A549 (cell line): ENCODE results near the gene KRTAP22-1. TPM values are rescaled to one million over a fixed set of nuclear protein-coding genes. Genes with fewer than 3 reads are reported as not detected.

Experiments used
- ATAC-seq, 2 experiments: fragments of 200-7000 bp in 1 of 2; fragments of >200 bp in 1 of 2; cut with Nextera tagmentation in 1 of 2; cut with Tn5 transposase in 1 of 2; 3 replicates each; pipeline versions ENCODE4 v1.8.0 to v1.9.1; 2018 to 2020; ENCODE audit warnings: mild to moderate bottlenecking in 1 of 2, moderate library complexity in 1 of 2
- CTCF ChIA-PET: fragments of 300-600 bp; sonication (Branson Sonifier 250); formaldehyde crosslinking; extraction: SDS; loops from one replicate; lab custom pipeline; 2021; ENCODE audit warnings: antibody characterized with exemption, inconsistent platforms; lab: Yijun Ruan, JAX
- POLR2A ChIA-PET: fragments of 350-600 bp; formaldehyde crosslinking; extraction: SDS; loops from one replicate; lab custom pipeline; 2021; ENCODE audit warnings: antibody characterized with exemption, inconsistent platforms; lab: Yijun Ruan, JAX
- DNase-seq, 2 experiments: peaks; one replicate each; pipeline versions ENCODE4 v3.0.0 to v3.0.0-alpha.2; 2011 to 2016; ENCODE audit warnings: low read depth in 1 of 2, low spot score in 1 of 2
- FAIRE-seq: peaks from 2 replicates; lab custom pipeline; 2011; peaks lifted over from hg19 to GRCh38; lab: Jason Lieb, UNC
- H3K27ac ChIP-seq, 2 experiments: fragments of >200 bp; sonication (Bioruptor Twin); formaldehyde crosslinking; 3 replicates each; pipeline ENCODE4 v1.5.1; 2016 to 2017
- H3K4me1 ChIP-seq: fragments of >200 bp; sonication (Bioruptor Twin); formaldehyde crosslinking; 3 replicates; pipeline ENCODE4 v1.6.1; 2016
- H3K4me2 ChIP-seq: fragments of >200 bp; sonication (Bioruptor Twin); formaldehyde crosslinking; 3 replicates; pipeline ENCODE4 v1.6.1; 2016
- H3K4me3 ChIP-seq: fragments of >200 bp; sonication (Bioruptor Twin); formaldehyde crosslinking; 3 replicates; pipeline ENCODE4 v1.5.1; 2016
- H3K9me3 ChIP-seq: fragments of >200 bp; sonication (Bioruptor Twin); formaldehyde crosslinking; 3 replicates; pipeline ENCODE4 v1.6.1; 2016
- BCL3 ChIP-seq: fragments of >200 bp; sonication (Bioruptor Twin); formaldehyde crosslinking; IDR thresholded peaks from 3 replicates; pipeline ENCODE4 v1.6.1; 2016
- BHLHE40 ChIP-seq: IDR thresholded peaks from 2 replicates; pipeline ENCODE4 v1.6.1; 2012; ENCODE audit warnings: low read depth, low read length, inconsistent platforms
- CBX8 ChIP-seq: fragments of 200-600 bp; sonication (generic); IDR thresholded peaks from 2 replicates; pipeline ENCODE4 v1.6.1; 2016
- CHD4 ChIP-seq: fragments of 200-600 bp; sonication (generic); IDR thresholded peaks from 2 replicates; pipeline ENCODE4 v1.6.1; 2016; ENCODE audit warnings: antibody characterized with exemption, mild to moderate bottlenecking, borderline replicate concordance
- EHF ChIP-seq: fragments of 250-450 bp; sonication (Bioruptor Pico); IDR thresholded peaks from 2 replicates; pipeline ENCODE4 v1.5.0; 2020; ENCODE audit warnings: mild to moderate bottlenecking
- ELK1 ChIP-seq: fragments of 150-350 bp; IDR thresholded peaks from 2 replicates; pipeline ENCODE4 v1.6.1; 2014; ENCODE audit warnings: low read depth, mild to moderate bottlenecking, low read length
- EP300 ChIP-seq, 2 experiments: fragments of >200 bp; sonication (Bioruptor Twin); formaldehyde crosslinking; IDR thresholded peaks; 2 replicates in 1 of 2; 3 replicates in 1 of 2; pipeline ENCODE4 v1.6.1; 2016 to 2017
- FOSB ChIP-seq: fragments of 250-450 bp; sonication (Bioruptor Pico); IDR thresholded peaks from 2 replicates; pipeline ENCODE4 v1.5.0; 2020; ENCODE audit warnings: mild to moderate bottlenecking, moderate library complexity
- GATA3 ChIP-seq: IDR thresholded peaks from 2 replicates; pipeline ENCODE4 v1.6.1; 2012; ENCODE audit warnings: borderline replicate concordance
- HDAC2 ChIP-seq: fragments of 200-600 bp; sonication (generic); IDR thresholded peaks from 2 replicates; pipeline ENCODE4 v1.6.1; 2016
- HMGXB4 ChIP-seq: fragments of 250-450 bp; sonication (Bioruptor Pico); IDR thresholded peaks from 2 replicates; pipeline ENCODE4 v1.5.0; 2021; ENCODE audit warnings: mild to moderate bottlenecking, moderate library complexity, borderline replicate concordance
- HOXB5 ChIP-seq: fragments of 250-450 bp; sonication (Bioruptor Pico); IDR thresholded peaks from 2 replicates; pipeline ENCODE4 v1.5.0; 2020; ENCODE audit warnings: mild to moderate bottlenecking, moderate library complexity
- JUNB ChIP-seq: fragments of >200 bp; sonication (Bioruptor Twin); formaldehyde crosslinking; IDR thresholded peaks from 2 replicates; pipeline ENCODE4 v1.6.1; 2016
- KDM1A ChIP-seq: fragments of 200-600 bp; sonication (generic); IDR thresholded peaks from 2 replicates; pipeline ENCODE4 v1.6.1; 2016; ENCODE audit warnings: low read depth, mild to moderate bottlenecking
- KDM5A ChIP-seq: fragments of 200-600 bp; sonication (generic); IDR thresholded peaks from 2 replicates; pipeline ENCODE4 v1.6.1; 2016; ENCODE audit warnings: antibody characterized with exemption, mild to moderate bottlenecking
- MAZ ChIP-seq: fragments of 150-350 bp; IDR thresholded peaks from 2 replicates; pipeline ENCODE4 v1.6.1; 2014; ENCODE audit warnings: antibody characterized with exemption, low read depth, low read length, borderline replicate concordance
- NFE2L2 ChIP-seq: fragments of 150-350 bp; conservative IDR thresholded peaks from 2 replicates; pipeline ENCODE4 v1.6.1; 2014; ENCODE audit warnings: low read length
- NPAS2 ChIP-seq: fragments of 250-450 bp; sonication (Bioruptor Pico); IDR thresholded peaks from 2 replicates; pipeline ENCODE4 v1.8.0; 2022; ENCODE audit warnings: mild to moderate bottlenecking, moderate library complexity, borderline replicate concordance
- POLR2AphosphoS2 ChIP-seq: conservative IDR thresholded peaks from 2 replicates; pipeline ENCODE4 v1.6.1; 2012; ENCODE audit warnings: low read length, improper control_type of control experiment, inconsistent platforms
- RAD21 ChIP-seq, 2 experiments: fragments of >200 bp in 1 of 2; sonication (Bioruptor Twin) in 1 of 2; formaldehyde crosslinking in 1 of 2; IDR thresholded peaks in 1 of 2; conservative IDR thresholded peaks in 1 of 2; 2 replicates in 1 of 2; 3 replicates in 1 of 2; pipeline ENCODE4 v1.6.1; 2012 to 2018; ENCODE audit warnings: inconsistent platforms in 1 of 2
- RARB ChIP-seq: fragments of 250-450 bp; sonication (Bioruptor Pico); IDR thresholded peaks from 2 replicates; pipeline ENCODE4 v1.8.0; 2021; ENCODE audit warnings: mild to moderate bottlenecking, moderate library complexity
- RCOR1 ChIP-seq: fragments of 150-350 bp; IDR thresholded peaks from 2 replicates; pipeline ENCODE4 v1.6.1; 2014; ENCODE audit warnings: antibody characterized with exemption, low read length, low read depth
- SMC3 ChIP-seq: fragments of >200 bp; sonication (Bioruptor Twin); formaldehyde crosslinking; IDR thresholded peaks from 3 replicates; pipeline ENCODE4 v1.6.1; 2018; ENCODE audit warnings: inconsistent platforms
- SREBF2 ChIP-seq: fragments of 450-650 bp; IDR thresholded peaks from 2 replicates; pipeline ENCODE4 v1.6.1; 2014; ENCODE audit warnings: mild to moderate bottlenecking, moderate library complexity
- TFCP2L1 ChIP-seq: fragments of 250-450 bp; sonication (Bioruptor Pico); IDR thresholded peaks from 2 replicates; pipeline ENCODE4 v1.5.0; 2021; ENCODE audit warnings: mild to moderate bottlenecking
- ZNF302 ChIP-seq: fragments of 250-450 bp; sonication (Bioruptor Pico); IDR thresholded peaks from 2 replicates; pipeline ENCODE4 v1.9.0; 2021; ENCODE audit warnings: inconsistent platforms, mild to moderate bottlenecking, moderate library complexity
- ZSCAN20 ChIP-seq: fragments of 250-450 bp; sonication (Bioruptor Pico); IDR thresholded peaks from 2 replicates; pipeline ENCODE4 v1.8.0; 2022; ENCODE audit warnings: mild to moderate bottlenecking, moderate library complexity
- WGBS: methylation state at CpG from one replicate; pipeline ENCODE4 v1.1.6; 2017; ENCODE audit errors: missing lambda C conversion rate; 5-methylcytosine and 5-hydroxymethylcytosine counted together
- polyA plus RNA-seq, 4 experiments: library from polyadenylated mRNA; depleted of rRNA in 3 of 4; stranded (reverse); fragments of >200 nt; fragmentation: RNase III in 1 of 4; extraction: RNeasy Plus Mini Kit Qiagen cat#74134 plus additional on column Dnase treatment in 1 of 4; gene quantifications; 2 replicates in 3 of 4; 3 replicates in 1 of 4; pipeline ENCODE4 v1.2.3, GENCODE V29; 2011 to 2017

The KRTAP22-1 gene
- polyA plus RNA-seq, 2 of the 4 experiments (the other 2 are of a cell fraction), result not detected

GRCh38 chr21:30628109-30628508, 27.2 kb downstream of the KRTAP22-1 start (continued):
- TF ChIP-seq HMGXB4 (CRISPR knock-in tag) (no peak), FOSB (no peak)

GRCh38 chr21:30629200-30629599, 28.3 kb downstream of the KRTAP22-1 start:
- no peak overlapping the region for H3K4me2 ChIP-seq
- ChIA-PET CTCF (no interaction called here), POLR2A (no interaction called here)
- FAIRE-seq (no peak), ATAC-seq (no peak), DNase-seq (no peak)
- WGBS, result 0% methylated on average over 1 of the region's 1 CpG
- no peak overlapping the region for H3K27ac ChIP-seq
- no peak overlapping the region for H3K4me3 ChIP-seq
- no peaks in the 10 kb centered on the region for H3K4me1 ChIP-seq
- no peaks in the 10 kb centered on the region for H3K9me3 ChIP-seq
- no peak for TF ChIP-seq BCL3
- TF ChIP-seq RARB (CRISPR knock-in tag), result no peak
- no peak for TF ChIP-seq POLR2AphosphoS2
- TF ChIP-seq GATA3, result no peak
- TF ChIP-seq HOXB5 (CRISPR knock-in tag), result no peak
- no peak for TF ChIP-seq CBX8
- no peak for TF ChIP-seq NFE2L2
- TF ChIP-seq CHD4, result no peak
- no peak for TF ChIP-seq JUNB
- no peak for TF ChIP-seq SMC3
- TF ChIP-seq RCOR1, result no peak
- no peak for TF ChIP-seq NPAS2 (CRISPR knock-in tag)
- TF ChIP-seq EP300 (IDR thresholded peaks at IDR 0.05), result no peak
- TF ChIP-seq KDM5A, result no peak
- TF ChIP-seq TFCP2L1 (CRISPR knock-in tag), result no peak

- H3K4me3 ChIP-seq, result no peak within 1 kb of the TSS
- H3K4me2 ChIP-seq, result no peak within 1 kb of the TSS
- no CpG with 5 or more reads among the region's 1 CpG for WGBS
- POLR2A ChIA-PET, result no interaction called here
- FAIRE-seq (no peak), DNase-seq (no peak), ATAC-seq (no peak)
- no peak for TF ChIP-seq KDM1A
- no peak for TF ChIP-seq ZNF302
- TF ChIP-seq HDAC2, result no peak
- TF ChIP-seq RAD21 (conservative IDR thresholded peaks at IDR 0.05 in 1 of 2, IDR thresholded peaks at IDR 0.05 in 1 of 2), result no peak
- TF ChIP-seq SREBF2, result no peak
- no peak for TF ChIP-seq EHF
- TF ChIP-seq MAZ, result no peak
- no peak for TF ChIP-seq BHLHE40
- TF ChIP-seq RCOR1, result no peak
- no peak for TF ChIP-seq ELK1
- TF ChIP-seq ZSCAN20, result no peak
- no peaks in the 10 kb centered on the region for H3K4me1 ChIP-seq
- H3K27ac ChIP-seq, result no peak within 1 kb of the TSS
- no peaks in the 10 kb centered on the region for H3K9me3 ChIP-seq
- CTCF ChIA-PET, result no interaction called here
Observed at GRCh38 chr21:30634906-30635305, 34.0 kb downstream of the KRTAP22-1 start, which contains the start of gene KRTAP20-2. Gene KRTAP20-2 (plus strand): TSS chr21:30635206. CDS start chr21:30635264, 58 bp downstream.
